NT2/D1 (cell line): ENCODE results near the gene AWAT2.

ENCODE experiments used
- YY1 ChIP-seq: IDR thresholded peaks from 2 replicates; pipeline ENCODE4 v1.6.1; 2011; ENCODE audit not compliant: insufficient read length, insufficient read depth
- ZNF274 ChIP-seq: IDR thresholded peaks from 2 replicates; pipeline ENCODE4 v1.6.1; 2011; ENCODE audit warnings: mild to moderate bottlenecking, low read depth, low read length

- TF ChIP-seq ZNF274 (no peak), YY1 (no peak)
These were observed 40.7 kb downstream of the AWAT2 start for GRCh38 chrX:70009049-70009448.
